GM15510 (cell line): ENCODE measurements around the gene CAMK2A.

Source experiments
- POLR2A ChIP-seq: IDR thresholded peaks from 3 replicates; pipeline ENCODE4 v1.6.1; 2011; ENCODE audit warnings: borderline replicate concordance; ENCODE audit not compliant: insufficient read length; ENCODE audit errors: extremely low read depth

The CAMK2A gene

GRCh38 chr5:150283904-150284303, 5.7 kb downstream of the CAMK2A start:
- no peak for TF ChIP-seq POLR2A

GRCh38 chr5:150281987-150282386, 7.6 kb downstream of the CAMK2A start:
- no peak for TF ChIP-seq POLR2A

DNA sequence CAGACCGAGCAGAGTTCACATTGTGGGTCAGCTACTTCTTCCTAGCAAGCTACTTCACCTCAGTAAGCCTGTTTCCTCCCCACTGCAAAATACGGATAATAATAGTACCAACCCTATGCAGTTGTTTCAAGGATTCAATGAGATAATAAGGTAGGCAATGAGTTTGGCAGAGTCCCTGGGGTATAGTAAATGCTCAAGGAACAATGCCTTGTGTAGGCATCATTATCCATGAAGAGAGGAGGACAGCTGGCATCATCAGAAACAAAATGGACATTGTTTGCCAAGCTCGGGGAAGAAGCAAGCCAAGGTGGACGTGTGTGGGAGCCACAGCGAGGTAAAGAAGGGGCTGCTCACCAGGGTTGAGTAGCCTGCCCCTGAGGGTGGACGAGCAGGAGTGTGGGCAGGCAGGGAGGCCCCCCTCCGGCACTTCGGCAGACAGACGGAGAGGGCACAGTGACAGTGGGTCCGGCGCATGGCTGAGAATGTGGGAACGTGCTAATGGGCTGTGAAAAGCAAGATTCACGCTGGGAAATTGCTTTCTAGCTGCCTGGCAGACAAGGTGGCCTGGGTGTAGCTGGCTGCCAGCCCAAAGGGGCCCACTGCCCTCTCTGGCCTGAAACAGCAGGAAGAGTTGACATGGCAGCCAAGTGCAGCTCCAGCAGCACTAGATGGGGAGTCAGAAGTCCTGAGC, 10.1 kb downstream of the CAMK2A start:
- TF ChIP-seq POLR2A, result no peak

GRCh38 chr5:150278916-150279315, 10.7 kb downstream of the CAMK2A start:
- TF ChIP-seq POLR2A, result no peak

DNA sequence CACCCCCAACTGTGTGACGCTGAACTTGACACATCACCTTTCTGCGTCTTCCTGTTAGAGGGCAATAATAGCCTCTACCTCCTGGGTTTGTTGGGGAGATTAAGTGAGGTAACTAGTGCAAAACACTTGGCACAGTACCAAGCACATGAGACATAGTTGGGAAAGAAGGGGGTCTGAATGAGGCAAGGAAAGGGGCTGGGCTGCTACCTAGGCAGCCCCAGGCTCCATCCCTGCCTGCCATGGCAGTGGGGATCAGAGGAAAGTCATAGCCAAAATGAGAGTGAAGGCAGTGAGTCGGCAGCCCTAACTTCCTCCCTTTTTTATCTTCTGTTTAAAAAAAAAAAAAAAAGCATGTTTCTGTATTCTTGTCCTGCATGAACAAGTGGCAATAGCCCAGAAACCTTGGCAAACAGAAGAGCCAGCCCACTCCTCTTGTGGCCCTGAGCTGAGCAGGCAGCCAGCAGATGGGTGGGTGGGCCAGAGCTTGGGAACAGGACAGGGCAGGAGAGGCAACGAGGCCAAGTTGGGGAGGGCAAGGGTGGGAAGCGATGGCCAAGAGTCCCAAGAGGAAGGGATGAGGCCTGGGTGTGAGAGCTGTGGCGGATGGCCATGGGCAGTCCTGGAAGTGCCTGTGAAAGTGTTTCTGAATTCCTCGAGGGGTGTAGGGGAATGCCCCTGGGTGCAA, 11.4 kb downstream of the CAMK2A start:
- no peak for TF ChIP-seq POLR2A

GRCh38 chr5:150277043-150277442, 12.5 kb downstream of the CAMK2A start:
- TF ChIP-seq POLR2A, result no peak

- no peak for TF ChIP-seq POLR2A
Measured at GRCh38 chr5:150274811-150275210, 14.8 kb downstream of the CAMK2A start.

DNA sequence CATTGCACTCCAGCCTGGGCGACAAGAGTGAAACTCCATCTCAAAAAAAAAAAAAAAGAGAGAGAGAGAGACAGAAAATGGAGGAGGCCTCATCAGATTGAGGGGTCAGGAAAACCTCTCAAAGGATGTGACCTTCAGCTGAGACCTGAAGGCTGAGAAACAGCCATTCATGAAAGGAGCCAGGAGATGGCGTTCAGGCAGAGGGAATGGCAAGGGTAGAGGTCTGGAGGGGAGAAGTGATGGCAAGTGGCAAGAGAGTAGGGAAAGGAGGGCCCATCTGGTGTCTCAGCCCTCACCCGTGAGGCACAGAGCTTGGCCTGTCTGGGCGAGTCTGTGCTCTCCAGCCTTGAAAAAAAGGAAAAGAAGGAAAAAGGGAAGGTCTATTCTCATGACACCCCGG, 17.0 kb downstream of the CAMK2A start:
- TF ChIP-seq POLR2A, result no peak

GRCh38 chr5:150271923-150272322, 17.6 kb downstream of the CAMK2A start:
- TF ChIP-seq POLR2A, result no peak

- no peak for TF ChIP-seq POLR2A
Measured at GRCh38 chr5:150271296-150271692, 18.3 kb downstream of the CAMK2A start.

GRCh38 chr5:150270541-150271295, 18.9 kb downstream of the CAMK2A start:
- no peak for TF ChIP-seq POLR2A

- no peak for TF ChIP-seq POLR2A
Measured at GRCh38 chr5:150266871-150267291, 22.7 kb downstream of the CAMK2A start.

GRCh38 chr5:150265870-150266383, 23.6 kb downstream of the CAMK2A start:
- TF ChIP-seq POLR2A, result no peak

GRCh38 chr5:150264667-150265603, 24.6 kb downstream of the CAMK2A start:
- TF ChIP-seq POLR2A, result no peak
